Subcutaneous adipose tissue (tissue), 4 donors: ENCODE results near the gene ASAP2. TPM values are rescaled to one million over a fixed set of nuclear protein-coding genes. Genes with fewer than 3 reads are reported as not detected.

Experiments used
- total RNA-seq, 4 donors: library from RNA; depleted of rRNA; stranded (reverse); fragments of >200 nt; gene quantifications; one replicate each; pipeline ENCODE4 v1.1.0, GENCODE V29; 2016
- TF ChIP-seq, protein P1 (sequence below): fragments of 450-650 bp; IDR thresholded peaks from one replicate; pipeline ENCODE4 v1.5.1; 2016; ENCODE audit warnings: low read depth, mild to moderate bottlenecking, control low read depth, antibody characterized with exemption, moderate library complexity

ASAP2 gene
- total RNA-seq, 4 donors from 2014 or later: 25.2 to 44.3 (median 33.8) TPM

DNA sequence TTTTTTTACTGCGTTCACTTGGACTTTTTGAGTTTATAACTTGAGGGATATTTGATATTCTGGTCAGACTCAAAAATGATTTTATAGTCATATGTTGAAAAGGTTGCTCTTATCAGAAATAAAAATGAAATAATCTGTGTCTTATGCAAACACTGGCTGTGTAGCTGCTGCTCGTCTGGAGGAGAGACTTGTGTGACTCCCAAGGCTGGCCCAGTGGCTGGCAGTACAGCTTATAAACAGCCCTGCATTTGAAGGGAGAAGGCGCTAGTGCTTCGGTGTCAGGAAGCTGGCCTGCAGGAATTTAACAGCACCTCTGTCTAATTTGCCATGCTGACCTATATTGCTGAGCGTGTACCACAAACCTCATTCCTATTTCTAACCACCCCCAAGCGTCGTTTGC is 74.5 kb downstream of the ASAP2 start:
- TF ChIP-seq, protein P1, sequence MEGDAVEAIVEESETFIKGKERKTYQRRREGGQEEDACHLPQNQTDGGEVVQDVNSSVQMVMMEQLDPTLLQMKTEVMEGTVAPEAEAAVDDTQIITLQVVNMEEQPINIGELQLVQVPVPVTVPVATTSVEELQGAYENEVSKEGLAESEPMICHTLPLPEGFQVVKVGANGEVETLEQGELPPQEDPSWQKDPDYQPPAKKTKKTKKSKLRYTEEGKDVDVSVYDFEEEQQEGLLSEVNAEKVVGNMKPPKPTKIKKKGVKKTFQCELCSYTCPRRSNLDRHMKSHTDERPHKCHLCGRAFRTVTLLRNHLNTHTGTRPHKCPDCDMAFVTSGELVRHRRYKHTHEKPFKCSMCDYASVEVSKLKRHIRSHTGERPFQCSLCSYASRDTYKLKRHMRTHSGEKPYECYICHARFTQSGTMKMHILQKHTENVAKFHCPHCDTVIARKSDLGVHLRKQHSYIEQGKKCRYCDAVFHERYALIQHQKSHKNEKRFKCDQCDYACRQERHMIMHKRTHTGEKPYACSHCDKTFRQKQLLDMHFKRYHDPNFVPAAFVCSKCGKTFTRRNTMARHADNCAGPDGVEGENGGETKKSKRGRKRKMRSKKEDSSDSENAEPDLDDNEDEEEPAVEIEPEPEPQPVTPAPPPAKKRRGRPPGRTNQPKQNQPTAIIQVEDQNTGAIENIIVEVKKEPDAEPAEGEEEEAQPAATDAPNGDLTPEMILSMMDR: no peak

DNA sequence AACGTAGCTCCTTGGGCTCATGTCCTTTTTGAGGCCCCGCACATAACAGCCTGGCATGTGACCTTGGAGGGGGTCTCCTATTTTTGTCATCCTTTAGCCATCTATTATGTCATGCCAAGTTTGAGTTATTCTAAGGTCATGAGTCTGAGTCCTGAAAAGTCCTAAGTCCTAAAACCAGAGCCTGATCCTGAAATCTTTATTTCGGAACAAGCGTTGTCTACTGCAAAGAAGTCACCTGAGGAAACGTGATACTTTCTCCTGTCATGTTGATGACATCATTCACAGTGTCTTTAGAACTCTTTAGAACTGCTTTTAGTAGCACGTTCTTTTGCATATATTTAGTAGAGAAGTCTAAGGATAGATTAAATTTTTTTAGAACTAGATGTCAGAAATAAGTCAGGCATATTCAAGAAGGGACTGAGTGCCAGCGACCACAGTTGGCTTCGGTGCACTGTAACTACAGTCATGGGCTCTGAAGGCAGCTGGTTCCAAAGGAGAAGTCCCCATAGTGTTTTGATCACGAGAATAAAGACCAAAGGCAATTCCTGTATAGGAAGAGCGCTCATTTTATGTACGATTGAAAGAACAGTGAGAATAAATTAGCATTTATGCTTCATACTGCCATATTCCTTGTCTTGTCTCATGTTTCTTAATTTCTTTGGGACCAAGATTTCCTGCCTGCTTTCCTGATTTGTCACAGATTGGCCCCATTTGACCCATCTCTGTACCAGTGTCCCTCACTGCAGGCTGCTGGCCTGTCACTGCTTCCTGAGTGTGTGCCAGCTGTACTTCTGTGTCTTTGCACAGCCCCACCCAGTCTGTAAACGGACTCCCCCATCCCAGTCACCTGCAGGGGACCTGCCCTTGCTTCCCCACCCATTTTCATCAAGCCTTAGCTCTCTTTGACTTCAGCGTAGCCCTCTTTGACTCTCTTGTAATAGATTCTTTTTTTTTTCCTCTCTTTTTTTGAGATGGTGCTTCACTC is 75.8 kb downstream of the ASAP2 start:
- TF ChIP-seq, protein P1: no peak

DNA sequence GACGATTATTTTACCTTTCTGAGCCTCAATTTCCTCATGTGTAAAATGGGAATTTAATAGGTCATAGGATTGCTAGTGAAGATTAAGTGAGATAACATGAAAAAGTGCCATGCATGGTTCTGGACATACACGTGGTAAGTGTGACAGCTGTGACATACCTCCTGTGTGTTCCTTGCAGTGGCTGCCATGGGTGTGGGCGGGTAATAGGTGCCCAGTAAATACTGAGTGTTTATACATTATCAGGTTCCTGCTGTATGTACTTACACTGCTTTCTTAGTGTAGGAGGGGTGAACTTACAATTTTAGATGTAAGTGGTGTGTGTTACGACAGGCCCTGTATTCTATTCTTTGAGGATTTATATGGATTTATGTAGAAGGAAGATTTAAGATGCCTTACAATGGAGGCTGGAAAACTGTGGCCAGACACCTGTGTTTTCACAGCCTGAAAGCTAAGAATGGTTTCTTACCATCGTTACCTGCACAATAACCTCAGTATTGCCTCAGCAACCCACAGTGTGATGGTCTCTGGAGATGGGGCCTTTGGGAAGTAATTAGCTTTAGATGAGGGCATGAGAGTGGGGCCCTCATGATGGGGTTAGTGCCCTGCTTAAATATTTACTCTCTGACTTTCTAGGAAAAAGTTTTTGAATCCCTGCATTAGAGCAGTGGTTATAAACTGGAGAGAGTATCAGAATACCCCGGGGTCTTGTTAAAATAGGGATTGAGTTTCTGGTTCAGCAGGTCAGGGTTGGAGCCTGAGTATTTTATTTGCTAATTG is 78.1 kb downstream of the ASAP2 start:
- TF ChIP-seq, protein P1: no peak

DNA sequence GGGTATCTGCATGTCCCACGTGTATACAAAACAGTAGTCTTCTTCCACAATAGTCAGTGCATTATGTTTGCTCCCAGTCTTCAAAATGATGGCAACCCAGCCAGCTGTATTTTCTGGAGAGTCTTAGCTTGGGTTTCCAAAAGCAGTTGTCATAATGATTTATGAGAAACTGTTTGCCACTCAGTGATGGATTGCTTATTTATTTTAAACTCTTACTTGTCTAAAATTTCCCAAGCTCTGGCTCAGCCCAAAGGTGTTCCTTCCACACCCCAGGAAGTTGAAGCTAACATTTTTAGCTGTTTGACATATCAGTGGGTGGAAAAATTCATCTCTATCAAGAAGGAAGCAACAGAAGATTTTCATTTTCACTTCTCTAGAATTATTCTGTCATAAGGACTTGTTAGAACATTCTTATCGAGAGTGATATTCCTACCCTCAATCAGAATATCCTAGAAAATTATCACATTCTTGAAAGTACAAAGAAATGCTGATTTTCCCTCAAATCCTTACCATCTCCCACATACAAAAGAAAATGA is 78.8 kb downstream of the ASAP2 start:
- TF ChIP-seq, protein P1: no peak

DNA sequence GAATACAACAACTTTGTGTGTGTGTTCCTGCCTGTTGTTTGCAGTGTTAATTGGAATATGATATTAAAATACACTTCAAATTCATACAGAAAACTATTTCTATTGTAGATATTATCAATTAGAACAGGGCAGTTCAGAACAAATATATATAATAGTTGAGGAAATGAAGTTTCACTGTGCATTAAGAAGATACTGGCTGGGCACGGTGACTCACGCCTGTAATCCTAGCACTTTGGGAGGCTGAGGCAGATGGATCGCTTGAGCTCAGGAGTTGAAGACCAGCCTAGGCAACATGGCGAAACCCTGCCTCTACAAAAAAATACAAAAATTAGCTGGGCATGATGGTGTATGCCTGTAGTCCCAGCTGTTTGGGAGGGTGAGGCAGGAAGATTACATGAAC is 79.3 kb downstream of the ASAP2 start:
- TF ChIP-seq, protein P1: no peak

DNA sequence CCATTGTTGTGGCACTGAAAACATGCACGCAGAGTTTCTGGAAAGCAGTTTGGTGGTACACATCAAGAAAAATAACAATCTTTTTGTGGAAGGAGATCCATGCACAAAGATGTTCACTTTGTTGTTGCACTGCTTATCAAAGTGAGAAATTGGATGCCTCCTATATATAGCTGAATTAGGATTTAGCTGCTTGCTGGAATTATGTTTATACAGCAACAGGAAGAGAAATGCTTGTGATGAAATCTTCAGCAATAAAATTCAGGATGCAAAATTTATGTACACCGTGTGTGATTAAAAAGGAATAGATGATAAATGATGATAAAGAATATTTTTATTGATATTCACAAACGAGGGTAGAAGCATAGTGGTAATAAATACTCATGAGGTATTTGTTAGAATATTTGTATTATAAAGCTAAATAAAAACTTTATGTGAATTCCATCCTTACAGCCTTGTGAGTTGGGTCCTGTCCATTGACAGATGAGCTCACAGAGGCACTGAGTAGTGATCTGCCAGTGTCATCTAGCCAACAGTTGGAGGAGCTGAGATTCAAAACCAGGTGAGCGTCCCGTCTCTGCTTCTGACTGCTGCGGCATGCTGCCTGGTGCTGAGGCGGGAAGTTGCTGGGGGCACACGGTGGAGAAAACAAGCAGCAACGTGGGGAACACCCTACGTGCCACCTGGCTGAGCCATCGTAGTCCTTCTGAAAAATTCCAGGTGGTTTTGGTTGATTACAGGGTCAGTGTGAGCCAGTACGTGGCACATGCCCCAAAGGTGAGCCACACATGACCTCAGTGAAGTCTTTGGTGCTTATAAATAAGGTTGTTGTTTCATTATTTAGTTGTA is 80.2 kb downstream of the ASAP2 start:
- TF ChIP-seq, protein P1: no peak
